K562 (cell line): ENCODE measurements around the gene GALT. TPM values are rescaled to one million over a fixed set of nuclear protein-coding genes. Genes with fewer than 3 reads are reported as not detected.

Experiments
- BCL6 ChIP-seq: fragments of 250-450 bp; sonication (Bioruptor Pico); IDR thresholded peaks from 2 replicates; pipeline ENCODE4 v1.4.0; 2020
- EP400 ChIP-seq: fragments of 450-650 bp; IDR thresholded peaks from 2 replicates; pipeline ENCODE4 v1.6.1; 2017; ENCODE audit warnings: antibody characterized with exemption, mild to moderate bottlenecking, moderate library complexity
- FOXA3 ChIP-seq, 2 experiments: fragments of 450-650 bp in 1 of 2; sonication (generic) in 1 of 2; formaldehyde crosslinking; IDR thresholded peaks in 1 of 2; conservative IDR thresholded peaks in 1 of 2; 2 replicates each; pipeline versions ENCODE4 v1.4.0 to v1.8.0; 2020 to 2022; ENCODE audit warnings: mild to moderate bottlenecking in 2 of 2, missing genetic modification reagents in 1 of 2
- GABPA ChIP-seq: fragments of 200-800 bp; sonication (Bioruptor generic); conservative IDR thresholded peaks from 2 replicates; pipeline ENCODE4 v1.6.1; 2016; ENCODE audit warnings: low read depth, missing genetic modification characterization, missing compliant biosample characterization
- KDM5B ChIP-seq: fragments of 200-600 bp; sonication (generic); IDR thresholded peaks from 2 replicates; pipeline ENCODE4 v1.6.1; 2012; ENCODE audit warnings: low read depth, mild to moderate bottlenecking, moderate library complexity, low read length, control low read depth, inconsistent platforms; ENCODE audit not compliant: insufficient replicate concordance
- NRF1 ChIP-seq, 2 experiments: fragments of 450-650 bp; IDR thresholded peaks in 1 of 2; conservative IDR thresholded peaks in 1 of 2; 2 replicates each; pipeline ENCODE4 v1.6.1; 2014; ENCODE audit warnings: mild to moderate bottlenecking in 2 of 2
- PHF8 ChIP-seq: fragments of 200-600 bp; sonication (generic); IDR thresholded peaks from 2 replicates; pipeline ENCODE4 v1.6.1; 2012; ENCODE audit warnings: mixed run types, mild to moderate bottlenecking, inconsistent platforms, low read length, moderate library complexity, borderline replicate concordance
- STAG1 ChIP-seq: sonication (generic); formaldehyde crosslinking; IDR thresholded peaks from 2 replicates; pipeline ENCODE4 v1.5.0; 2020; ENCODE audit warnings: missing genetic modification reagents, borderline replicate concordance
- ZC3H8 ChIP-seq: fragments of 450-650 bp; IDR thresholded peaks from 2 replicates; pipeline ENCODE4 v1.6.1; 2017
- ZNF165 ChIP-seq: fragments of 250-450 bp; sonication (Bioruptor Pico); IDR thresholded peaks from 2 replicates; pipeline ENCODE4 v1.4.0; 2020; ENCODE audit warnings: borderline replicate concordance
- ZNF232 ChIP-seq: sonication (generic); formaldehyde crosslinking; IDR thresholded peaks from 2 replicates; pipeline ENCODE4 v1.8.0; 2022; ENCODE audit warnings: mild to moderate bottlenecking, missing genetic modification reagents
- polyA plus RNA-seq, 8 experiments: library from polyadenylated mRNA; depleted of rRNA in 4 of 8; stranded (reverse) in 5 of 8; unstranded in 3 of 8; fragments of >200 nt; fragmentation: Nextera tagmentation in 2 of 8; fragmentation: Illumina TruSeq in 1 of 8; extraction: Ambion mirVana in 2 of 8; extraction: Trizol in 1 of 8; gene quantifications; 2 replicates each; pipeline versions ENCODE4 v1.2.1 to v1.2.3, GENCODE V29; 2011 to 2014; ENCODE audit warnings: inconsistent platforms in 1 of 8, missing spikeins in 1 of 8
- total RNA-seq, 7 experiments: library from RNA; depleted of rRNA in 6 of 7; stranded (reverse); fragments of >200 nt in 6 of 7; fragmentation: Illumina TruSeq in 2 of 7; extraction: Trizol in 2 of 7; gene quantifications; 2 replicates each; pipeline versions ENCODE4 v1.2.1 to v1.2.3, GENCODE V29; 2011 to 2021; ENCODE audit warnings: low replicate concordance in 1 of 7
- TF ChIP-seq, protein P1 (sequence below): fragments of 150-350 bp; conservative IDR thresholded peaks from 2 replicates; pipeline ENCODE4 v1.6.1; 2014; ENCODE audit warnings: low read length
- TF ChIP-seq, protein P2 (sequence below), 2 experiments: IDR thresholded peaks; 2 replicates each; pipeline ENCODE4 v1.6.1; 2011; ENCODE audit warnings: borderline replicate concordance in 1 of 2, control low read depth in 1 of 2, low read depth in 1 of 2, low read length in 1 of 2, mild to moderate bottlenecking in 1 of 2, mixed read lengths in 1 of 2, moderate library complexity in 1 of 2; ENCODE audit not compliant: insufficient read depth in 1 of 2, insufficient read length in 1 of 2, poor library complexity in 1 of 2, severe bottlenecking in 1 of 2; ENCODE audit errors: extremely low read depth in 1 of 2
- TF ChIP-seq, protein P3 (sequence below): fragments of 200-800 bp; sonication (Bioruptor generic); IDR thresholded peaks from 2 replicates; pipeline ENCODE4 v1.6.1; 2017; ENCODE audit warnings: missing genetic modification characterization, missing compliant biosample characterization
- TF ChIP-seq, protein P4 (sequence below): fragments of 450-650 bp; IDR thresholded peaks from 2 replicates; pipeline ENCODE4 v1.6.1; 2016

Gene GALT
- total and polyA plus RNA-seq, 9 of the 15 experiments (the other 6 are each of a cell fraction or from before 2014, with no cell fraction given): 7.3 to 29.2 (median 15.6) TPM

DNA sequence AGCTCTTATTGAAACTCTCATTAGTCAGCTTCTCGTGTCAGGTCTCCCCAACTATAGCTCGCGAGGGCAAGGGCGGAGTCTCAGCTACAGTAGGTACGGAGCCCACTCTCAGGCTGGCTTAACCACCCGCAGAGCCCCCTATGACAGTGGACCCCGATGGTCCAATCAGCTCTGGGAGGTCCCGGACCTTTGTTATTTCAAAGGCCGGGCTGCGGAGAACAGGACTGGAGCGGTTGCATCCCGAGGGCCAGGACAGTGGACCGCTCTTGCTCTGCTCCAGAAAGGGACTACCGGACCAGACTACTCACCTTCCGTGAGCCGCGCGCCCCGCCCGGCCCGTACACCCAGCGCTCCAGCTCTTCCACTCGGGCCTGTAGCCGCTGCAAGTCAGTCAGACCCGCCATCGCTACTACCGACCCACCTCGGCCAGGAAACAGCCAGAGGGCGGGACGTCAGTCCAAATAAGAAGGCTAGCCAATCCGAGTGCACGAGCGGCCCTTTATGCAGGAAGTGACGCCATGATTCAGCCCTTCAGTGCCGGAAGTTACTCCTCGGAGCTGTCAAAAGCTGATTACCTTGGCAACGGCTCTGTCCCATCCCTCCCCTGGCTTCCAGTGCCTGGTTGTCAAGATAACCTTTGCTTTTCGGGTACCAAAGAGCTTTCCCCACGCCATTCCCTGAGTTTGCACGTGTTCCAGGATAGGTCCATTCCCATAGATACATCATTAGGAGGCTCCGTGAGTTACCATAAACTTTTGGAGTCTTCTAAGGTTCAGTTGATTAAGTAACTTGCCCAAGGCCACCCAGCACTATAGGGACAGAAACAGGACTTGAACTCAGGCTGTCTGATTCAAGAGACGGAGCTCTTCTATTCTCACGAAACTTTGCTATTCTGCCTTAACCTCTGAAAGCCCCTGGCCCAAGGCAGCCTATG lies 26.1 kb upstream of the GALT start, which contains the start of gene DCTN3 (continued):
- TF ChIP-seq, protein P1, sequence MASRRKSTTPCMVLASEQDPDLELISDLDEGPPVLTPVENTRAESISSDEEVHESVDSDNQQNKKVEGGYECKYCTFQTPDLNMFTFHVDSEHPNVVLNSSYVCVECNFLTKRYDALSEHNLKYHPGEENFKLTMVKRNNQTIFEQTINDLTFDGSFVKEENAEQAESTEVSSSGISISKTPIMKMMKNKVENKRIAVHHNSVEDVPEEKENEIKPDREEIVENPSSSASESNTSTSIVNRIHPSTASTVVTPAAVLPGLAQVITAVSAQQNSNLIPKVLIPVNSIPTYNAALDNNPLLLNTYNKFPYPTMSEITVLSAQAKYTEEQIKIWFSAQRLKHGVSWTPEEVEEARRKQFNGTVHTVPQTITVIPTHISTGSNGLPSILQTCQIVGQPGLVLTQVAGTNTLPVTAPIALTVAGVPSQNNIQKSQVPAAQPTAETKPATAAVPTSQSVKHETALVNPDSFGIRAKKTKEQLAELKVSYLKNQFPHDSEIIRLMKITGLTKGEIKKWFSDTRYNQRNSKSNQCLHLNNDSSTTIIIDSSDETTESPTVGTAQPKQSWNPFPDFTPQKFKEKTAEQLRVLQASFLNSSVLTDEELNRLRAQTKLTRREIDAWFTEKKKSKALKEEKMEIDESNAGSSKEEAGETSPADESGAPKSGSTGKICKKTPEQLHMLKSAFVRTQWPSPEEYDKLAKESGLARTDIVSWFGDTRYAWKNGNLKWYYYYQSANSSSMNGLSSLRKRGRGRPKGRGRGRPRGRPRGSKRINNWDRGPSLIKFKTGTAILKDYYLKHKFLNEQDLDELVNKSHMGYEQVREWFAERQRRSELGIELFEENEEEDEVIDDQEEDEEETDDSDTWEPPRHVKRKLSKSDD: no peak
- TF ChIP-seq ZNF165 (CRISPR knock-in tag): no peak
- TF ChIP-seq EP400: peak; percentile 22; the same call in 1 of the 2 replicates
- peak; percentile 95 for TF ChIP-seq GABPA
- TF ChIP-seq FOXA3 (CRISPR knock-in tag; conservative IDR thresholded peaks at IDR 0.05 in 1 of 2, IDR thresholded peaks at IDR 0.05 in 1 of 2): peak in 1 of 2 experiments; percentile 50; a peak in 1 of 4 replicates
- no peak for TF ChIP-seq STAG1 (CRISPR knock-in tag)
- TF ChIP-seq, protein P2, sequence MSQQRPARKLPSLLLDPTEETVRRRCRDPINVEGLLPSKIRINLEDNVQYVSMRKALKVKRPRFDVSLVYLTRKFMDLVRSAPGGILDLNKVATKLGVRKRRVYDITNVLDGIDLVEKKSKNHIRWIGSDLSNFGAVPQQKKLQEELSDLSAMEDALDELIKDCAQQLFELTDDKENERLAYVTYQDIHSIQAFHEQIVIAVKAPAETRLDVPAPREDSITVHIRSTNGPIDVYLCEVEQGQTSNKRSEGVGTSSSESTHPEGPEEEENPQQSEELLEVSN (IDR thresholded peaks at IDR 0.05; ENCODE audit: borderline replicate concordance in 1 of 2, extremely low read depth in 1 of 2, insufficient read depth in 1 of 2, insufficient read length in 1 of 2, low read depth in 1 of 2, low read length in 1 of 2, poor library complexity in 1 of 2, severe bottlenecking in 1 of 2): peak in 1 of 2 experiments; percentile 21
- no peak for TF ChIP-seq ZNF232 (CRISPR knock-in tag)
- TF ChIP-seq, protein P3, sequence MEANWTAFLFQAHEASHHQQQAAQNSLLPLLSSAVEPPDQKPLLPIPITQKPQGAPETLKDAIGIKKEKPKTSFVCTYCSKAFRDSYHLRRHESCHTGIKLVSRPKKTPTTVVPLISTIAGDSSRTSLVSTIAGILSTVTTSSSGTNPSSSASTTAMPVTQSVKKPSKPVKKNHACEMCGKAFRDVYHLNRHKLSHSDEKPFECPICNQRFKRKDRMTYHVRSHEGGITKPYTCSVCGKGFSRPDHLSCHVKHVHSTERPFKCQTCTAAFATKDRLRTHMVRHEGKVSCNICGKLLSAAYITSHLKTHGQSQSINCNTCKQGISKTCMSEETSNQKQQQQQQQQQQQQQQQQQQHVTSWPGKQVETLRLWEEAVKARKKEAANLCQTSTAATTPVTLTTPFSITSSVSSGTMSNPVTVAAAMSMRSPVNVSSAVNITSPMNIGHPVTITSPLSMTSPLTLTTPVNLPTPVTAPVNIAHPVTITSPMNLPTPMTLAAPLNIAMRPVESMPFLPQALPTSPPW (CRISPR knock-in tag): no peak
- TF ChIP-seq KDM5B: peak; percentile 65
- no peak for TF ChIP-seq ZC3H8
- TF ChIP-seq, protein P4, sequence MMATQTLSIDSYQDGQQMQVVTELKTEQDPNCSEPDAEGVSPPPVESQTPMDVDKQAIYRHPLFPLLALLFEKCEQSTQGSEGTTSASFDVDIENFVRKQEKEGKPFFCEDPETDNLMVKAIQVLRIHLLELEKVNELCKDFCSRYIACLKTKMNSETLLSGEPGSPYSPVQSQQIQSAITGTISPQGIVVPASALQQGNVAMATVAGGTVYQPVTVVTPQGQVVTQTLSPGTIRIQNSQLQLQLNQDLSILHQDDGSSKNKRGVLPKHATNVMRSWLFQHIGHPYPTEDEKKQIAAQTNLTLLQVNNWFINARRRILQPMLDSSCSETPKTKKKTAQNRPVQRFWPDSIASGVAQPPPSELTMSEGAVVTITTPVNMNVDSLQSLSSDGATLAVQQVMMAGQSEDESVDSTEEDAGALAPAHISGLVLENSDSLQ: peak; percentile 97
- 0 out of 4 replicates have a peak, but pooled peaks of 1 of the 2 experiments have one; percentile 9 for TF ChIP-seq NRF1 (conservative IDR thresholded peaks at IDR 0.05 in 1 of 2, IDR thresholded peaks at IDR 0.05 in 1 of 2)
- TF ChIP-seq BCL6 (CRISPR knock-in tag): no peak
- TF ChIP-seq PHF8: peak; percentile 78; the same call in 1 of the 2 replicates
